ENCODE measurements around the gene RPL27A. TPM values are rescaled to one million over a fixed set of nuclear protein-coding genes. Genes with fewer than 3 reads are reported as not detected.
A peak's percentile ranks its signal among the peaks of the same experiment; 100 is the strongest.

Gene RPL27A
- total RNA-seq, 1 donor, result 673 TPM

DNA sequence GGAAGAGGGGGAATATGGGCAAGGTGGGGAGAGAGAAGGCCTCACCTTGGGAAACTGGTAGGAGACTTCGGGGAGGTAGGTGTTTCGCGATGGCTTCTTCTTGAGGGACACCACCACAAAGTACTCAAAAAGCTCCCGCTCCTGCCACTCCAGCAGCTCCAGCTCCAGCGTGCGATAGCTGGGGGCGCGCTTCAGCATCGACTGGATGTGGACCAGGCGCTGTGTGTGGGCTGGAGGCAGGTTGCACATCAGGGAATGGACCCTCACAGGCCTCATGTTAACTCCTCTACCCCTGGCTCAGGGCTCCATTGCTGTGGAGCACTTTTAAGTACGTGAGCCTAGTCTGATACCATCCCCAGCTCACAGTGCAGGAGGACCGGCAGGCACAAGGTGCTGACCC, 29.9 kb downstream of the RPL27A start:
- DNase-seq (ENCODE audit: low read depth), result no peak
- TF ChIP-seq, protein P1, sequence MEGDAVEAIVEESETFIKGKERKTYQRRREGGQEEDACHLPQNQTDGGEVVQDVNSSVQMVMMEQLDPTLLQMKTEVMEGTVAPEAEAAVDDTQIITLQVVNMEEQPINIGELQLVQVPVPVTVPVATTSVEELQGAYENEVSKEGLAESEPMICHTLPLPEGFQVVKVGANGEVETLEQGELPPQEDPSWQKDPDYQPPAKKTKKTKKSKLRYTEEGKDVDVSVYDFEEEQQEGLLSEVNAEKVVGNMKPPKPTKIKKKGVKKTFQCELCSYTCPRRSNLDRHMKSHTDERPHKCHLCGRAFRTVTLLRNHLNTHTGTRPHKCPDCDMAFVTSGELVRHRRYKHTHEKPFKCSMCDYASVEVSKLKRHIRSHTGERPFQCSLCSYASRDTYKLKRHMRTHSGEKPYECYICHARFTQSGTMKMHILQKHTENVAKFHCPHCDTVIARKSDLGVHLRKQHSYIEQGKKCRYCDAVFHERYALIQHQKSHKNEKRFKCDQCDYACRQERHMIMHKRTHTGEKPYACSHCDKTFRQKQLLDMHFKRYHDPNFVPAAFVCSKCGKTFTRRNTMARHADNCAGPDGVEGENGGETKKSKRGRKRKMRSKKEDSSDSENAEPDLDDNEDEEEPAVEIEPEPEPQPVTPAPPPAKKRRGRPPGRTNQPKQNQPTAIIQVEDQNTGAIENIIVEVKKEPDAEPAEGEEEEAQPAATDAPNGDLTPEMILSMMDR (IDR thresholded peaks at IDR 0.05; ENCODE audit: insufficient read depth, low read depth, low read length), result no peak
- no peak overlapping the region for H3K4me3 ChIP-seq (ENCODE audit: low read depth, low read length)

- TF ChIP-seq, protein P1 (IDR thresholded peaks at IDR 0.05; ENCODE audit: insufficient read depth, low read depth, low read length), result no peak
- H3K4me3 ChIP-seq (ENCODE audit: low read depth, low read length), result no peak overlapping the region
- no peak for DNase-seq (ENCODE audit: low read depth)
Observed at GRCh38 chr11:8713760-8714454, 31.3 kb downstream of the RPL27A start.

GRCh38 chr11:8714622-8715225, 32.1 kb downstream of the RPL27A start:
- no peak overlapping the region for H3K4me3 ChIP-seq (ENCODE audit: low read depth, low read length)
- TF ChIP-seq, protein P1 (IDR thresholded peaks at IDR 0.05; ENCODE audit: insufficient read depth, low read depth, low read length), result no peak
- DNase-seq (ENCODE audit: low read depth), result no peak

- no peak overlapping the region for H3K4me3 ChIP-seq (ENCODE audit: low read depth, low read length)
- DNase-seq (ENCODE audit: low read depth), result no peak
- TF ChIP-seq, protein P1 (IDR thresholded peaks at IDR 0.05; ENCODE audit: insufficient read depth, low read depth, low read length), result no peak
Observed at GRCh38 chr11:8715501-8715900, 32.9 kb downstream of the RPL27A start.

DNA sequence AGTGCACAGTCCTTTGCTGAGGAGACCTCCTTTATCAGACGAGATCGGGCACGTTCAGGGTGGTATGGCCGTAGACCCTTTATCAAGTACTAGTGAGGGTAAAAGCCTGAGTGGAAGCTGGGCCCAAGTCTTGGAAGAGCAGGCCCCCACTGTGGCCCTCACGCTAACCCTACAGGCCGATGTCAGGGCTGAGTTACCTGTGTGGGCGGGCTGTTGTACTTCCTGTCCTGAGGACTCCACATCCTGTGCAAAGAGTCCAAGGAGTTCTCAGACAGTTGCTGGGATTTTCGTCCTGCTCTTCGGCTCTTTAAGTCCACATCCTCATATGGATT, 34.9 kb downstream of the RPL27A start:
- TF ChIP-seq, protein P1 (IDR thresholded peaks at IDR 0.05; ENCODE audit: insufficient read depth, low read depth, low read length), result no peak
- peak overlapping the region; percentile 24 for H3K4me3 ChIP-seq (ENCODE audit: low read depth, low read length)
- DNase-seq (ENCODE audit: low read depth), result no peak

DNA sequence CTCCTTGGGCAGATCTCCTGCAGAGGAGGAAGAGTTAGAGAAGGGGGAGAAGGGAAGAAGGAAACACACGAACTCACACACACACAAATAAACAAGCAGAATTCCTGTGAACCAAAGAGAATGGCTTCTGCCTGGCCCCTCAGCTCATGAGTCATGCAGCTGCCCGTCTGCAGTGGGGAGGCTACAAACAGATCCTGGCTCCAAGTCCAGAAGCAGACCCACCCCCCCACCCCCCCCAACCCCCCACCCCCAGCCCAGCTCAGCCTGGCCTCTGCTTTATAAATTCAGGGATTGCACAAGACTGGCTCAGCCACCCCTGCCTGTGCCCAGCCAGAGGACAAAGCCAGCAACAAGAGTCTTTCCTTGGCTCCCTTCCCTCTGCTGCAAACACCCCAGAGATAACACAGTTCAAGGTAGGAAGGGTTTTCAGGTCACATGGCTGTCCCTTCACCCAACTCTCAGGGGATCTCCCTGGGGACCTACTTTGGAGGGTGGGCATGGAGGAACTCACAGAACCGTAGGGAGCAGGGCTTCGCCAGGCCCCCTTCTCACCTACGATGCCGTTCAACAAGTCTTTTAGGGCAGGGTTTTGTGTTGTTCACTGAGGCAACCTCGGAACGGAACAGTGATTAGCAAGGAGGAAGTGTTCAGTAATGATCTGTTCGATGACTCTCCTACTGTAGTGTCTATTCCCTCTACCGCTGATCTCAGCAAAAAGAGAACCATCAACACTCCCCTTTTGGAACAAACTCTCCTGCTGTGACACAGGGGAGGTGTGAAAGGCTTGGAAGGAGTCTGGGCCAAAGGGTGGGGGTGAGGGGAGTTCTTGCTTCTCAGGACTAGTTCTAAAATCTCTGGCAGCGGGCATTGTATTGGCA, 35.5 kb downstream of the RPL27A start:
- DNase-seq (ENCODE audit: low read depth), result peak; percentile 96
- TF ChIP-seq, protein P1 (IDR thresholded peaks at IDR 0.05; ENCODE audit: insufficient read depth, low read depth, low read length), result no peak
- peak overlapping the region; percentile 37 for H3K4me3 ChIP-seq (ENCODE audit: low read depth, low read length)
